Cardiac fibroblast (primary cell): ENCODE data around the gene FAAP100.

Experiments
- DNase-seq, 2 donors: peaks; one replicate each; pipeline versions ENCODE4 v3.0.0 to v3.0.0-alpha.2; 2010; ENCODE audit warnings: low read depth in 2 of 2
- H3K4me3 ChIP-seq, 2 donors: replicated peaks in 1 of 2; 1 replicate in 1 of 2; 2 replicates in 1 of 2; pipeline ENCODE4 v1.5.1; 2011; ENCODE audit warnings: low read depth in 2 of 2, low read length in 2 of 2, mild to moderate bottlenecking in 2 of 2, moderate library complexity in 1 of 2
- TF ChIP-seq, protein P1 (sequence below): IDR thresholded peaks from one replicate; pipeline ENCODE4 v1.5.1; 2011; ENCODE audit warnings: low read depth, mild to moderate bottlenecking, low read length, inconsistent platforms

Gene FAAP100

DNA sequence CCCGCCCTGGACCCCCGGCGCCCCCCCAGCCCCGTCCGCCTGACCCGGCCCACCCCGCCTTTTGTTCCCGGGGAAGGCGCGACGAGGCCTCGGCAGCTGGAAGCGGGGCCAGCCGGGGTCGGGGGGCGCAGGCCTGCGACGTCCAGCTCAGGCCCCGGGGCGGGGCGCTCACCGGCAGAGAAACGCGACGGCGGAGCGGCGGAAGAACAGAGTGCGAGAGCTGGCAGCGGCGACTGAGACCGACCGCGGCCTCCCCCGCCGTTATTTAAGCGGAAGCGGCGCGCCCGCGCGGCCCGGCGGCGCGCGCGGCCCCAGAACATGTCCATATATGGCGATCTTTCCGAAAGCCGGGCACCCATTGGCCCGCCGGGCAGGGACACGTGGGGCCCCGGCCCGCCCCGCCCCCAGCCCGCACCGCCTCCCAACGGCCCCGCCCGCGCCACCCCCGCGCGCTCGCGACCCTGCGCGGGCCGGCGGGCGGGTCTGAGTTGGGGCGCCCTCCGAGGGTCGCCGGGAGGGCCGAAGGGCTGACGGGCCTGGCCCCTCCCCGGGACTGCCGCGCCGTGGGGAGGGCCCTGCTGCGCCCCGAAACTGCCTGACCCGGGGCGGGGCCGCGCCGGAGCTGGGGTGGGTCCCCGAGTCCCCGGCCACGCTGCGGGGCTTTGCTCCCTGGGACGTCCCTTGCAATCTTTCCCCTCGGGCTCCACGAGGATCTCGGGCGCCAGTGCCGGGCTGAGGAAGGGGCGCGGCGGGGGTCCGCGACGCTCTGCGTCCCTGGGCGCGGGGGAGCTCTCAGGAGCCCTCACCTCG, 39.4 kb downstream of the FAAP100 start, which contains the start of gene ACTG1:
Gene ACTG1, minus strand, starts transcription at position 238 of the 810 bp plus-strand sequence. CDS start 445 bp downstream, outside the sequence.
- TF ChIP-seq, protein P1, sequence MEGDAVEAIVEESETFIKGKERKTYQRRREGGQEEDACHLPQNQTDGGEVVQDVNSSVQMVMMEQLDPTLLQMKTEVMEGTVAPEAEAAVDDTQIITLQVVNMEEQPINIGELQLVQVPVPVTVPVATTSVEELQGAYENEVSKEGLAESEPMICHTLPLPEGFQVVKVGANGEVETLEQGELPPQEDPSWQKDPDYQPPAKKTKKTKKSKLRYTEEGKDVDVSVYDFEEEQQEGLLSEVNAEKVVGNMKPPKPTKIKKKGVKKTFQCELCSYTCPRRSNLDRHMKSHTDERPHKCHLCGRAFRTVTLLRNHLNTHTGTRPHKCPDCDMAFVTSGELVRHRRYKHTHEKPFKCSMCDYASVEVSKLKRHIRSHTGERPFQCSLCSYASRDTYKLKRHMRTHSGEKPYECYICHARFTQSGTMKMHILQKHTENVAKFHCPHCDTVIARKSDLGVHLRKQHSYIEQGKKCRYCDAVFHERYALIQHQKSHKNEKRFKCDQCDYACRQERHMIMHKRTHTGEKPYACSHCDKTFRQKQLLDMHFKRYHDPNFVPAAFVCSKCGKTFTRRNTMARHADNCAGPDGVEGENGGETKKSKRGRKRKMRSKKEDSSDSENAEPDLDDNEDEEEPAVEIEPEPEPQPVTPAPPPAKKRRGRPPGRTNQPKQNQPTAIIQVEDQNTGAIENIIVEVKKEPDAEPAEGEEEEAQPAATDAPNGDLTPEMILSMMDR: no peak
- DNase-seq: peak; percentile 94 to 96
- peak within 1 kb of the TSS; percentile 86 to 91 for H3K4me3 ChIP-seq

DNA sequence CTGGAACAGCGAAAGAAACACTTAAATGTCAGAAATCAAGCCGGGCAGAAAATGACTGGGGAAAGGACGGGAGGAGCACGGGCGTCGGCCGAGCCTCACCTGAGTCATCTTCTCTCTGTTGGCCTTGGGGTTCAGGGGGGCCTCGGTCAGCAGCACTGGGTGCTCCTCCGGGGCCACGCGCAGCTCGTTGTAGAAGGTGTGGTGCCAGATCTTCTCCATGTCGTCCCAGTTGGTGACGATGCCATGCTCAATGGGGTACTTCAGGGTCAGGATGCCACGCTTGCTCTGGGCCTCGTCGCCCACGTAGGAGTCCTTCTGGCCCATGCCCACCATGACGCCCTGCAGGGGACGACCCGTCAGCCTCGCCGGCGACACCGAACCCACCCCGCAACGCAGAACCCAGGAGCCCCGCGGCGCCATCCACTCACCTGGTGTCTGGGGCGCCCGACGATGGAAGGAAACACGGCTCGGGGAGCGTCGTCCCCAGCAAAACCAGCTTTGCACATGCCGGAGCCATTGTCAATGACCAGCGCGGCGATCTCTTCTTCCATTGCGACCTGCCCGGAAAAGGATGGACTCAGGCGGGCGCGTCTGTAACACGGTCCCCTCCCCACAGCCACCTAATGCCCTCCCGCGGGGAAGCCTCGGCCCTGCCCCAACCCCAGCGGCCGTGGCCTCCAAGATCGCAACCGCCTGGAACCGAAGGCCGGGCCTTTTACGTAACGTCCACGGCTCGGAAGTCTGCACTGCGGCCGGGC, 40.2 kb downstream of the FAAP100 start:
- TF ChIP-seq, protein P1: no peak
- peak overlapping the region; percentile 86 to 91 for H3K4me3 ChIP-seq
- peak; percentile 29 to 46 for DNase-seq

DNA sequence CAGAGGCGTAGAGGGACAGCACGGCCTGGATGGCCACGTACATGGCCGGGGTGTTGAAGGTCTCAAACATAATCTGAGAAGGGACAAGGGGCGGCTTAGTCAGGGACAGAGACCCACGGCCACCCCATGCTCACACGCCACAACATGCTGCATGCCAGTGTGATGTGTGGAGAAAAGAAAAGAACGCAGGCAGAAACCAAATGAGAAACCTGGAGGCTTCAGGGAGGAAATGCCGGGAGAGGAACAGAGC, 40.7 kb downstream of the FAAP100 start:
- no peak for DNase-seq
- TF ChIP-seq, protein P1: no peak
- peak overlapping the region; percentile 86 to 91 for H3K4me3 ChIP-seq

DNA sequence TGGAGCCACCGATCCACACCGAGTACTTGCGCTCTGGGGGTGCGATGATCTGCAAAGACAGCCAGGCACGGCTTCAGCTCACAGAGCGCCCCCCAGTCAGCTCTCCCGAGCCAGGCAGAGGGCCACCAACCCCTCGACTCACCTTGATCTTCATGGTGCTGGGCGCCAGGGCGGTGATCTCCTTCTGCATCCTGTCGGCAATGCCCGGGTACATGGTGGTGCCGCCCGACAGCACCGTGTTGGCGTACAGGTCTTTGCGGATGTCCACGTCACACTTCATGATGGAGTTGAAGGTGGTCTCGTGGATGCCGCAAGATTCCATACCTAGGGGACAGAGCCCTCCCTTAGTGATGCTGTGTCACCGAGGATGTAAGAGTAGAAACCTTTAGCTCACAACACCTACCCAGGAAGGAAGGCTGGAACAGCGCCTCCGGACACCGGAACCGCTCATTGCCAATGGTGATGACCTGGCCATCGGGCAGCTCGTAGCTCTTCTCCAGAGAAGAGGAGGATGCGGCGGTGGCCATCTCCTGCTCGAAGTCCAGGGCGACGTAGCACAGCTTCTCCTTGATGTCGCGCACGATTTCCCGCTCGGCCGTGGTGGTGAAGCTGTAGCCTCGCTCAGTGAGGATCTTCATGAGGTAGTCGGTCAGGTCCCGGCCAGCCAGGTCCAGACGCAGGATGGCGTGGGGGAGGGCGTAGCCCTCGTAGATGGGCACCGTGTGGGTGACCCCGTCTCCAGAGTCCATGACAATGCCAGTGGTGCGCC, 41.2 kb downstream of the FAAP100 start:
- TF ChIP-seq, protein P1: no peak
- peak overlapping the region; percentile 86 to 91 for H3K4me3 ChIP-seq
- peak in 1 of 2 donors; percentile 49 for DNase-seq

DNA sequence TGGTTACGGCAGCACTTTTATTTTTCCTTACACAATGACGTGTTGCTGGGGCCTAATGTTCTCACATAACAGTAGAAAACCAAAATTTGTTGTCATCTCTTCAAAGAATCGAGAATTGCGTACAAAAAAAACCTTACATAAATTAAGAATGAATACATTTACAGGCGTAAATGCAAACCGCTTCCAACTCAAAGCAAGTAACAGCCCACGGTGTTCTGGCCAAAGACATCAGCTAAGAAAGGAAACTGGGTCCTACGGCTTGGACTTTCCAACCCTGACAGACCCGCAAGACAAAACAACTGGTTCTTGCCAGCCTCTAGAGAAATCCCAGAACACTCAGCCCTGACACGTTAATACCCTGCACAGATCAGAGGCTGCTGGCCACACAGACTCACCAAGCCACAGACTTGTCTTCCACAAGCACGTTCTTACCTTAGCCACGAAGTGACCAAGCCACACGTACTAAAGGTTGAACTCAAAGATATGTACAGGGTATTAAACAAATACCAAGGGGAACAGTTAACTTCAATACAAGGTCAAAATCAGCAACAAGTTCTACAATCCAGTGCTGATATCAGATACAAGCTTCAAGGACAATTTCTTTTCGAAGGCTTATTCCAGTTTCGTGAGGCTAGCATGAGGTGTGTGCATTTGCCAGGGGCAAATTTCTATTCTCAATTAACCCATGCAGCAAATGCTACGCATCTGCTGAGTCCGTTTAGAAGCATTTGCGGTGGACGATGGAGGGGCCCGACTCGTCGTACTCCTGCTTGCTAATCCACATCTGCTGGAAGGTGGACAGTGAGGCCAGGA, 42.0 kb downstream of the FAAP100 start:
- H3K4me3 ChIP-seq: peak overlapping the region; percentile 86 to 91
- peak in 1 of 2 donors; percentile 46 for DNase-seq
- TF ChIP-seq, protein P1: no peak
